SU-DHL-6 (cell line): Measurements from ENCODE around the gene NFATC1.

Source experiments
- H2AFZ ChIP-seq: fragments of 200-600 bp; sonication (generic); 2 replicates; pipeline ENCODE4 v1.6.1; 2014; ENCODE audit warnings: low read depth, mild to moderate bottlenecking, moderate library complexity, mixed read lengths, antibody characterized with exemption, low read length; ENCODE audit not compliant: severe bottlenecking
- H3F3A ChIP-seq: fragments of 200-600 bp; shearing (Covaris generic); 2 replicates; pipeline ENCODE4 v1.6.0; 2016; ENCODE audit warnings: antibody characterized with exemption, mild to moderate bottlenecking; ENCODE audit not compliant: insufficient read depth
- H3K27ac ChIP-seq: fragments of 200-600 bp; sonication (generic); 2 replicates; pipeline ENCODE4 v1.5.1; 2016; ENCODE audit warnings: low read depth, mild to moderate bottlenecking, low read length, moderate library complexity, mixed read lengths
- H3K27me3 ChIP-seq: fragments of 200-600 bp; sonication (generic), shearing (Covaris generic); 2 replicates; pipeline ENCODE4 v1.6.0; 2014; ENCODE audit warnings: mild to moderate bottlenecking, low read length
- H3K36me3 ChIP-seq: fragments of 200-600 bp; sonication (generic); 2 replicates; pipeline ENCODE4 v1.6.1; 2014; ENCODE audit warnings: mild to moderate bottlenecking, low read length, mixed read lengths
- H3K4me2 ChIP-seq: fragments of 300-600, 200-600 bp; shearing (Covaris generic), sonication (generic); 2 replicates; pipeline ENCODE4 v1.6.0; 2014; ENCODE audit warnings: low read length, low read depth, mild to moderate bottlenecking; ENCODE audit not compliant: poor library complexity, severe bottlenecking
- H3K4me3 ChIP-seq: fragments of 200-600 bp; sonication (generic); 2 replicates; pipeline ENCODE4 v1.5.1; 2014; ENCODE audit warnings: antibody characterized with exemption, low read length, mild to moderate bottlenecking, mixed read lengths; ENCODE audit not compliant: insufficient read depth, poor library complexity, severe bottlenecking
- H3K79me2 ChIP-seq: fragments of 200-600 bp; sonication (generic); 2 replicates; pipeline ENCODE4 v1.6.1; 2014; ENCODE audit warnings: mild to moderate bottlenecking, low read length, moderate library complexity; ENCODE audit not compliant: insufficient read depth
- H3K9ac ChIP-seq: fragments of 200-600 bp; sonication (generic); 2 replicates; pipeline ENCODE4 v1.7.0; 2014; ENCODE audit warnings: mild to moderate bottlenecking, low read length
- H3K9me2 ChIP-seq: fragments of 200-600 bp; sonication (generic); replicated peaks from 2 replicates; pipeline ENCODE4 v1.6.1; 2014; ENCODE audit warnings: low read length; ENCODE audit not compliant: insufficient read depth
- H3K9me3 ChIP-seq: fragments of 200-600 bp; sonication (generic); 2 replicates; pipeline ENCODE4 v1.6.1; 2014; ENCODE audit warnings: low read length, mixed read lengths; ENCODE audit not compliant: insufficient read depth
- H4K20me1 ChIP-seq: fragments of 200-600 bp; sonication (generic); 2 replicates; pipeline ENCODE4 v1.6.1; 2014; ENCODE audit warnings: low read depth, mild to moderate bottlenecking, antibody characterized with exemption, low read length, moderate library complexity, mixed read lengths
- CTCF ChIP-seq: fragments of 200-600 bp; sonication (generic); IDR thresholded peaks from one replicate; pipeline ENCODE4 v1.5.1; 2017; ENCODE audit warnings: antibody characterized with exemption, mild to moderate bottlenecking, low read length, moderate library complexity; ENCODE audit not compliant: insufficient read depth, poor library complexity, severe bottlenecking
- EZH2phosphoT487 ChIP-seq: fragments of 200-600 bp; sonication (generic), shearing (Covaris generic); conservative IDR thresholded peaks from 2 replicates; pipeline ENCODE4 v1.6.1; 2018; ENCODE audit warnings: mild to moderate bottlenecking, antibody characterized with exemption, low read length, moderate library complexity, mixed read lengths

Gene NFATC1

GRCh38 chr18:79552696-79553095 is 157.0 kb downstream of the NFATC1 start:
- Histone ChIP-seq H3K27me3 (no peaks in the 10 kb centered on the region), H3K9me2 (no peaks in the 10 kb centered on the region), H3K9me3 (no peaks in the 10 kb centered on the region), H4K20me1 (no peaks in the 10 kb centered on the region), H2AFZ (no peak overlapping the region), H3K79me2 (no peaks in the 10 kb centered on the region), H3K4me3 (no peak overlapping the region), H3F3A (no peaks in the 10 kb centered on the region), H3K27ac (no peak overlapping the region), H3K9ac (no peak overlapping the region), H3K36me3 (no peaks in the 10 kb centered on the region), H3K4me2 (no peak overlapping the region)
- TF ChIP-seq EZH2phosphoT487, result no peak
- TF ChIP-seq CTCF, result no peak

GRCh38 chr18:79553154-79553553 is 157.4 kb downstream of the NFATC1 start:
- H3K27me3 ChIP-seq, result no peaks in the 10 kb centered on the region
- H3K27ac ChIP-seq, result no peak overlapping the region

GRCh38 chr18:79553696-79554095 is 158.0 kb downstream of the NFATC1 start:
- Histone ChIP-seq H3K4me2 (no peak overlapping the region), H3K79me2 (no peaks in the 10 kb centered on the region), H3K9me2 (no peaks in the 10 kb centered on the region), H3K36me3 (no peaks in the 10 kb centered on the region), H3F3A (no peaks in the 10 kb centered on the region), H2AFZ (no peak overlapping the region), H3K9me3 (no peaks in the 10 kb centered on the region), H3K27ac (no peak overlapping the region), H3K9ac (no peak overlapping the region), H3K4me3 (no peak overlapping the region), H3K27me3 (no peaks in the 10 kb centered on the region), H4K20me1 (no peaks in the 10 kb centered on the region)
- no peak for TF ChIP-seq EZH2phosphoT487
- no peak for TF ChIP-seq CTCF

More at GRCh38 chr18:79553154-79553553, 157.4 kb downstream of the NFATC1 start:
- Histone ChIP-seq H3K36me3 (no peaks in the 10 kb centered on the region), H3F3A (no peaks in the 10 kb centered on the region), H3K9me2 (no peaks in the 10 kb centered on the region), H3K9ac (no peak overlapping the region), H3K4me3 (no peak overlapping the region), H2AFZ (no peak overlapping the region), H3K4me2 (no peak overlapping the region), H4K20me1 (no peaks in the 10 kb centered on the region), H3K9me3 (no peaks in the 10 kb centered on the region), H3K79me2 (no peaks in the 10 kb centered on the region)
- no peak for TF ChIP-seq CTCF
- no peak for TF ChIP-seq EZH2phosphoT487
